Transverse colon (tissue), 4 donors: ENCODE results near the gene EIF3A. TPM values are rescaled to one million over a fixed set of nuclear protein-coding genes. Genes with fewer than 3 reads are reported as not detected.

Experiments
- DNase-seq: peaks from one replicate; pipeline ENCODE4 v3.0.0-alpha.2; 2019
- H3K27ac ChIP-seq, 4 donors: fragments of 200-600 bp; sonication (generic); 2 replicates each; pipeline ENCODE4 v1.5.1; 2016 to 2018; ENCODE audit warnings: inconsistent platforms in 4 of 4
- H3K27me3 ChIP-seq: fragments of 200-600 bp; sonication (generic); 2 replicates; pipeline ENCODE4 v1.5.1; 2017; ENCODE audit warnings: inconsistent platforms
- H3K36me3 ChIP-seq, 4 donors: fragments of 200-600 bp; sonication (generic); 2 replicates each; pipeline ENCODE4 v1.5.1; 2017 to 2019; ENCODE audit warnings: inconsistent platforms in 4 of 4
- H3K4me1 ChIP-seq, 4 donors: fragments of 200-600 bp; sonication (generic); 2 replicates each; pipeline ENCODE4 v1.5.1; 2017 to 2020; ENCODE audit warnings: inconsistent platforms in 4 of 4
- H3K4me3 ChIP-seq, 4 donors: fragments of 200-600 bp; sonication (generic); 1 replicate in 1 of 4; 2 replicates in 3 of 4; pipeline versions ENCODE4 v1.5.1 to v1.6.1; 2017 to 2019; ENCODE audit warnings: inconsistent platforms in 4 of 4
- H3K9me3 ChIP-seq, 2 donors: fragments of 200-600 bp; sonication (generic); 2 replicates each; pipeline ENCODE4 v1.5.1; 2017 to 2019; ENCODE audit warnings: inconsistent platforms in 2 of 2
- CTCF ChIP-seq, 5 experiments: fragments of 200-600 bp in 3 of 5; fragments of 450-650 bp in 2 of 5; sonication (generic) in 3 of 5; IDR thresholded peaks; 1 replicate in 2 of 5; 2 replicates in 3 of 5; pipeline ENCODE4 v1.5.1; 2016 to 2017; ENCODE audit warnings: antibody characterized with exemption in 5 of 5, inconsistent platforms in 3 of 5, mild to moderate bottlenecking in 2 of 5, moderate library complexity in 1 of 5
- EP300 ChIP-seq: sonication (generic); formaldehyde crosslinking; IDR thresholded peaks from one replicate; pipeline ENCODE4 v1.6.1; 2017; ENCODE audit warnings: antibody characterized with exemption, low read depth
- POLR2A ChIP-seq: fragments of 450-650 bp; IDR thresholded peaks from one replicate; pipeline ENCODE4 v1.6.1; 2016; ENCODE audit warnings: antibody characterized with exemption, mild to moderate bottlenecking, moderate library complexity
- POLR2AphosphoS5 ChIP-seq, 3 donors: sonication (generic); formaldehyde crosslinking; IDR thresholded peaks; one replicate each; pipeline ENCODE4 v1.6.1; 2016; ENCODE audit warnings: antibody characterized with exemption in 3 of 3
- WGBS, 2 donors: methylation state at CpG; one replicate each; pipeline ENCODE4 v1.1.5; 2018; ENCODE audit warnings: low coverage in 1 of 2; 5-methylcytosine and 5-hydroxymethylcytosine counted together
- in situ Hi-C, 4 donors: fragments of 200-750 bp; cut with MboI; loops; one replicate each; pipeline versions ENCODE4 v1.15.0 to v1.15.1; 2017; ENCODE audit warnings: low sequenced_read_pairs in 3 of 4, low pct_ligation_motif_present in 1 of 4, low pct_unique_long_range_greater_than_20kb in 1 of 4
- intact Hi-C: fragments of 100-400 bp; cut with DNase I; formaldehyde crosslinking; loops from one replicate; pipeline ENCODE4 v1.15.1; 2023; ENCODE audit warnings: low total_unique reads
- total RNA-seq, 4 donors: library from RNA; depleted of rRNA; stranded (reverse); fragments of >200 nt; gene quantifications; one replicate each; pipeline ENCODE4 v1.1.0, GENCODE V29; 2016

EIF3A gene
- total RNA-seq, 4 donors from 2014 or later: 68.1 to 119 (median 99.6) TPM

GRCh38 chr10:119025776-119026175 is 54.8 kb downstream of the EIF3A start:
- DNase-seq: no peak
- no peak for TF ChIP-seq CTCF (IDR thresholded peaks at IDR 0.05)
- no peak for TF ChIP-seq EP300
- no peak for TF ChIP-seq POLR2A
- no peak for TF ChIP-seq POLR2AphosphoS5 (IDR thresholded peaks at IDR 0.05)
- H3K9me3 ChIP-seq: no peaks in the 10 kb centered on the region
- H3K36me3 ChIP-seq: no peaks in the 10 kb centered on the region
- in situ Hi-C loops: loop anchor here in 1 of 4 donors (25.0 kb wide), 1 partner anchor 112 kb away; no protein-coding TSS in a partner anchor
- peak overlapping the region; percentile 30 to 72 (median 64) for H3K27ac ChIP-seq
- WGBS, 2 donors: 70% methylated on average over 7 of the region's 7 CpGs; no CpG with 5 or more reads in 1 of the 2 donors
- intact Hi-C loops: loop anchor here (10.0 kb wide), 1 partner anchor 461 kb away; no protein-coding TSS in a partner anchor
- peaks cover 5 to 21% (median 12%) of the 10 kb centered on the region in 4 donors for H3K4me1 ChIP-seq
- no peaks in the 10 kb centered on the region for H3K27me3 ChIP-seq
- H3K4me3 ChIP-seq: no peak overlapping the region

GRCh38 chr10:119025336-119025735 is 55.3 kb downstream of the EIF3A start:
- intact Hi-C loops: loop anchor here (10.0 kb wide), 1 partner anchor 461 kb away; no protein-coding TSS in a partner anchor
- TF ChIP-seq POLR2AphosphoS5 (IDR thresholded peaks at IDR 0.05) (peak in 1 of 3 donors; percentile 6), POLR2A (no peak)
- Histone ChIP-seq H3K4me3 (no peak overlapping the region), H3K27me3 (no peaks in the 10 kb centered on the region), H3K27ac (peak overlapping the region; percentile 30 to 72 (median 64)), H3K4me1 (peaks cover under 1 to 16% (median 10%) of the 10 kb centered on the region in 4 donors), H3K36me3 (no peaks in the 10 kb centered on the region), H3K9me3 (no peaks in the 10 kb centered on the region)
- 49% methylated on average over 4 of the region's 7 CpGs; no CpG with 5 or more reads in 1 of the 2 donors for WGBS, 2 donors
- in situ Hi-C loops: loop anchor here in 1 of 4 donors (25.0 kb wide), 1 partner anchor 112 kb away; no protein-coding TSS in a partner anchor
- peak; percentile 44 for DNase-seq

DNA sequence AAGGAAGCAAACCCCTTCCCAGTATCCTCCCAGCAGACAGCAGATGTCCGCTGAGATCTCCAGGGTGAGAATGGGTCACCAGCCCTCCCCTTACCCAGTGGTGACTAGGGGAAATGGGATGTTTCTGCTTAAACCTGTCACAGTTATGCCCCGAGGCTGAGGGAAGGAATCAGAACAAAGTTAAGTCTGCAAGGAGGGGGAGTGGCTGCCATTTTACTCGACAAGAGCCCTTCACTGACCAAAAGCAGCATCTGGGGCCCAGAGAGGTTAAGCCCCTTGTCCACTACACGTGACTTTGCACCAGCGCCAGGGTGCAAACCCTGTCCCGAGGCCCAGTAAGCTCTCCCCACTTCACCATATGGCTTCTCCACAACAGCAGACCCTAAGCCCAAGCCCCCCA is 55.7 kb downstream of the EIF3A start:
- Histone ChIP-seq H3K4me1 (peaks cover 0 to 15% (median 9%) of the 10 kb centered on the region in 4 donors), H3K27me3 (no peaks in the 10 kb centered on the region), H3K27ac (peak overlapping the region in 3 of 4 donors; percentile 4 to 67 (median 18)), H3K9me3 (no peaks in the 10 kb centered on the region), H3K4me3 (no peak overlapping the region), H3K36me3 (no peaks in the 10 kb centered on the region)
- in situ Hi-C loops: loop anchor here in 1 of 4 donors (25.0 kb wide), 2 partner anchors 112 to 438 kb away; partner anchors contain the start of gene PRLHR
- 53 to 60% methylated on average over 4 to 6 of the region's 6 CpGs for WGBS, 2 donors
- TF ChIP-seq POLR2AphosphoS5 (IDR thresholded peaks at IDR 0.05) (no peak), POLR2A (no peak), EP300 (no peak), CTCF (IDR thresholded peaks at IDR 0.05) (no peak)
- no peak for DNase-seq
- intact Hi-C loops: loop anchor here (10.0 kb wide), 1 partner anchor 460 kb away; no protein-coding TSS in a partner anchor

DNA sequence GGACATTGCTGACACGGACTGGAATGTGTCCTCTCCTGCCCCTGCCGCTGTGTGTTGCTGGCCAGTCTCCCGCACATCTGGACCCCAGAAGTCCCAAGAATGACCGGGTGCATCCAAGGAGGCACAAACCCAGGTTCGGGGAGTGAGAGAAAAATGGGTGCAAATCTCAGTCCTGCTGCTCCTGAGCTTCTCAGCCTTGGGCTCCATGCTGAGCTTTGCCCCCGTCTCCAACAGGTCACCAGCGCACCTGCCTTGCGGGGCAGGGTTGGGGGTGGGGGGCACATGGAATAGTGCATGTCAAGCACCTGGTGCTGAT is 57.1 kb downstream of the EIF3A start:
- in situ Hi-C loops: loop anchor here in 1 of 4 donors (25.0 kb wide), 1 partner anchor 436 kb away; the partner anchor contains the start of gene PRLHR
- H3K9me3 ChIP-seq: no peaks in the 10 kb centered on the region
- H3K4me1 ChIP-seq: peaks cover 0 to 10% (median 6%) of the 10 kb centered on the region in 4 donors
- H3K4me3 ChIP-seq: no peak overlapping the region
- H3K27me3 ChIP-seq: no peaks in the 10 kb centered on the region
- WGBS, 2 donors: 82% methylated on average over 8 of the region's 8 CpGs; no CpG with 5 or more reads in 1 of the 2 donors
- no peak for TF ChIP-seq POLR2AphosphoS5 (IDR thresholded peaks at IDR 0.05)
- TF ChIP-seq POLR2A: no peak
- TF ChIP-seq CTCF (IDR thresholded peaks at IDR 0.05): no peak
- no peak for TF ChIP-seq EP300
- no peak for DNase-seq
- intact Hi-C loops: loop anchor here (10.0 kb wide), 1 partner anchor 459 kb away; no protein-coding TSS in a partner anchor
- H3K36me3 ChIP-seq: no peaks in the 10 kb centered on the region
- no peak overlapping the region for H3K27ac ChIP-seq
